ENCODE results near the gene DMPK.

GRCh38 chr19:45804959-45805230 lies 22.6 kb upstream of the DMPK start:
- TF ChIP-seq ADNP (tag; IDR thresholded peaks at IDR 0.05): no peak
- TF ChIP-seq KAT8 (IDR thresholded peaks at IDR 0.05; ENCODE audit: low read depth): no peak
- TF ChIP-seq ZBTB33 (CRISPR knock-in tag; IDR thresholded peaks at IDR 0.05): no peak
- no peak for TF ChIP-seq ZNF354B (CRISPR knock-in tag; IDR thresholded peaks at IDR 0.05)
- no peak for TF ChIP-seq SUPT5H (IDR thresholded peaks at IDR 0.05)
- no peak for TF ChIP-seq ZNF311 (CRISPR knock-in tag; IDR thresholded peaks at IDR 0.05)
- TF ChIP-seq RBFOX2 (IDR thresholded peaks at IDR 0.05; ENCODE audit: low read depth, low read length): no peak
- no peak for TF ChIP-seq CBX8 (IDR thresholded peaks at IDR 0.05; ENCODE audit: borderline replicate concordance, extremely low read depth, low read depth, low read length, poor library complexity, severe bottlenecking)
- TF ChIP-seq CTCF (IDR thresholded peaks at IDR 0.05 in 2 of 3, conservative IDR thresholded peaks at IDR 0.05 in 1 of 3; ENCODE audit: insufficient read depth in 2 of 3, low read depth in 1 of 3, low read length in 3 of 3): no peak

All from K562 (cell line).